Midbrain (tissue), 1 donor: Measurements from ENCODE around the gene MET.
"Not testable (repeated sequence)": the region's sequence is repeated elsewhere in the genome, so short reads cannot be mapped to it uniquely, and the experiment has no call there.

Source experiments
- DNase-seq: peaks from one replicate; lab custom pipeline; 2025; lab: John Stamatoyannopoulos, UW

Gene MET

GRCh38 chr7:116727432-116728009 is 55.5 kb downstream of the MET start:
- DNase-seq: no peak

GRCh38 chr7:116728413-116728812 is 56.4 kb downstream of the MET start:
- DNase-seq: no peak

- no peak for DNase-seq
These were observed 58.4 kb downstream of the MET start for GRCh38 chr7:116730097-116731022.

- DNase-seq: no peak
These were observed 59.0 kb downstream of the MET start for GRCh38 chr7:116731023-116731395.

DNA sequence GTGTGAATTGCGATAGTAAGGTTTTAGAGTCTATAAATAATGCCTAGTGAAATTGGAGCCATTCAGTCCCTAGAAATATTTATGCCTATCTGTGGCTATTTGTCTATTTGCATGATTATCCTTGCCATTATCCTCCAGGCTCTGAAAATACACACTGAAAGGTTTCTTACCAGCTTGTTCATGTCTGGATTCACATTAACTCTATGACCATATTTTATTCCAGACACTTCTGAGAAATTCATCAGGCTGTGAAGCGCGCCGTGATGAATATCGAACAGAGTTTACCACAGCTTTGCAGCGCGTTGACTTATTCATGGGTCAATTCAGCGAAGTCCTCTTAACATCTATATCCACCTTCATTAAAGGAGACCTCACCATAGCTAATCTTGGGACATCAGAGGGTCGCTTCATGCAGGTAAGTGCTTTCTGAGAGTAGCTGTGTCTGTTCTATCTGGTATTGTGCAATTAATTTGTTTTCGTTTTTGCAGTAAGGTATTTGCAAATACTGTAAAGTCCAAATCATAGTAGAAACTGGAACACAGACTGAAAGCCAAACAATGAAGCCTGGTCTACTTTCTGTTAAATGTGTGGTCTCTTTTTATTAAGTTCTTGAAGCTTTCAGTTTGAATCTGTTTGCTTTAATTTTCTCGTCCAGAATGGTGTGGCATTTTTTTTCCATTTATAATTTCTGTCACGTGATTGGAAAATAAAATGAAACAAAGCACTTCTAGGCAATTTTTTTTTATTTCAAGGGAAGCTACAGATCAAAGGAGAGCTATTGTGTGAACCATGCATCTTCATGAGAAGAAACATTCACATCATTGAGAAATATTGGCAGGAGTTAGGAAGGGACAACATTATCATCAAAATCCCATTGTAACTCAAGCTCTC is 59.7 kb downstream of the MET start:
- DNase-seq: no peak

DNA sequence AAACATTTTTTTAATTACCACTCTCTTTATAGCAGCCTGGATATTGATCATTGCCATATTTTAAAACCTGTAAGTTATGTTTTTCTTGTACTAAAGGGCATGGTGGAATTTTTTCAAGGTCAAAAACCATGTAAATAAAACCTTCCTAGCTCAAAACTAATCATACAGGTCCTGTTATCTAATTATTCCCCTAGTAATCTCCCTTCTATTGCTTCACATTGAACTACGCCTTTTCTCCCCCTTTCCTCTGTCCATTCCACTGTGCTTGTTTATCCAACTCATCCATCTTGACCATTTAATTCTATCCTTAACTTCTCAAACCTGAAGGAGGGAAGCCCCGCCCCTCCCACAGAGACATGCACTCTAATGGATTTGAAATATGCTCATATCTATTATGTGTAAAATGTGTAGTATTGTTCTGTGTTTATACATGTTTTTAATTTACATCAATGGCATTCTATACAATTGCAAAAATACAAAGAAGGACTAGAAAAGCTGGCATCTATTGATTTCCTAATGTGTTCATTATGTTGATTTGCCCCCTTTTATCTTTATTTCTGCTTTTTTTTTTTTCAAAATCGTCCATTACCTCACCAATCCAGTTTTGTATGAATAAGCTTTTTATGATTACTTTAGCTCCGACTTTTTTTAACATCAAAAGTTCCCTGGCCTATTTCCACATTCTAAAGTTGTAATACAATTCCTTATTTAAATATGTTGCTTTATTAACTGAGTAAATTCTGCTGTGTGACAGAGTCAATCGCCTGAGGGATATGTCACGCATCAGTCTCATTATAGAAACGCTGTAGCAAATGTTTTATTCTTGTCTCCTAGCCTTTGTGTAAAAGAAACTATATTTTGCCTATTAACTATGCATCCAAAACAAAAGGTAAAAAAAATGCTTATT is 61.0 kb downstream of the MET start:
- no peak for DNase-seq

- no peak for DNase-seq
These were observed 62.1 kb downstream of the MET start for GRCh38 chr7:116733924-116734580.

DNA sequence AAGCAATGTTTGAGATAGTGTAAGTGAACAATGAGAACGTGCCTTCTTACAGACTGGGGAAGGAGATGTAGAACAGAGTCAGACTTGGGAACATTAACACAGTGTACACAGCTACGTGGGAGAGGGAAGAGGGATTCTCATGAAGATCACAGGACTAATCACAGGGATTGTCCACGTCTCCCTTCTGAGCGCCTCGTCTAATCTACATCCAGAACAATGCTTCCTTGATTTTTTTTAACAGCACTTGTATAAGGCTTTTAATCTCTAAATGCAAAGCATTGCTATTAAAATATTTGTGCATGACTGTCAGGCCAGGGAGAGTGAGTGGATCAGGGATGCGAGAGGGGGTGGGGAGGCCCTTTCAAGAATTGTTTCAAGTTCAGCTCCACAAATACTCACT is 62.7 kb downstream of the MET start:
- DNase-seq: no peak

DNA sequence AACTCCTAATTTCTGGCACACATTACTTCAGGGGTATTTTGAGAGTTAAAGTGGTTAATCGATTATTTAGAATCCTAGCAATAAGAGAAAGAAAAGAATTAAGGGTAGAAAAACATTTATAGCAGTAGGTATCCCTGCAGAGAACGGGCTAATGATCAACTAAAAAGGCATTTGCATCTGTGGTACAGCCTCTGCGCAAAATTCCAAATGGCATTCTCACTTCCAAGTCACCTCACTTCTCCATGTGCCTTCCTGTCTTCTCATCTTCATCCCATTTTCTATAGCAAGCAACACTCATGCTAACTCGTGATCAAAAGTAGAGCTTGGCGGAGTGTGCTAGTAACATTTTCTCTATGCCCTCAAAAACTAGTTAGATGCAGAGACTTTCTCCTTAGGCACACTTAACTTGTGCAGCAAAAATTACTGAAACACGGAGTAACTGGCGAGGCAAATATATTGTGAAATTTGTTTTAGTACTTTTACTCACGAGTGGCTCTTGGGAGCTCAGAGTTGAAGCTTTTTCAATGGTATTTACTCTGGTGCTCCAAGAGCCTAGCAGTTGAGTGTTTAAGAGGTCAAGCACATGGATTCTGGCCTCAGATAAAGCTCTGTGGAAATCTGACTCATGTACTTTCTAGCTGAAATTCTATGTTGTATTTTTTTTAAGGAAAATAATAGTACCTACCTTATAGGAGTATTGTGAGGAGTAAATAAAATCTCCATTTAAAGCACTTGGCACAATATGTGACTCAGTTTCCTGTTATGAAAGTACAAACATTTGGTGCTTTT is 65.1 kb downstream of the MET start:
- DNase-seq: no peak

- no peak for DNase-seq
These were observed 66.4 kb downstream of the MET start for GRCh38 chr7:116738378-116738777.

DNA sequence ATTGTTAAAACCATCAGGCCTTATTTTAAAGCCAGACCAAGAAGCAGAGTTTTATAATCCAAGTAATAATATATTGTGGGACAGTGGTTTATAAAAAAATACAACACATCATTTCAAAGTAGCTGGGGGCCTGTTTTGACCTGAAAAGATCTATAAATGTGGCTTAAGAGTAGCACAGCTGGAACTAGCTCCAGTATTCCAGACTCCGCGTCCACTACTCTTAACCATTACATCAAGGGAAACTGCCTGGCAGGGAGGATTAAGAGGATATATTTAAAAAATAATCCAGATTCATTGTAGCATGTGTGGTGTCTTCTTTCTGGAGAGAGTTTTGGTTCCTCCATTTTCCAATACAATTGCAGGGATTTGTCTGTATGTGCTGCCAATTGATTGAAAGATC is 67.3 kb downstream of the MET start:
- DNase-seq: no peak

DNA sequence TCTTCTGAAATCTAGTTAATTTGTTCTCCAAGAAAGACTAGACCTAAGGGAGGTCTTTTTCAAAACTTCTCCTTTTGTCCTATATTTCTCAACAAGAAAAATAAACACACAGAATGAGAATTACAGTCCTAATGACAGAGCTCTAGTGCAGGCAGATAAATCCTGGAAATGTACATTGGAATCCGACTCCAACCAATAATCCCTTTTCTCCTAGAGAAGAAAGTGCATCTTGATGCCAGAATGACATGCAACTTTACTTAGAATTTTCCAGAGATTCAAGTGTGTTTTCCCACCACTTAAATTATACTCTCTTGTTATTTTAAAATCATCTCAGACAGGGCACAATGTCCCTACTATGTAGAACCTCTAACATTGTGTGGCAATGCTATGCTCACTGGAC is 68.2 kb downstream of the MET start:
- DNase-seq: no peak

DNA sequence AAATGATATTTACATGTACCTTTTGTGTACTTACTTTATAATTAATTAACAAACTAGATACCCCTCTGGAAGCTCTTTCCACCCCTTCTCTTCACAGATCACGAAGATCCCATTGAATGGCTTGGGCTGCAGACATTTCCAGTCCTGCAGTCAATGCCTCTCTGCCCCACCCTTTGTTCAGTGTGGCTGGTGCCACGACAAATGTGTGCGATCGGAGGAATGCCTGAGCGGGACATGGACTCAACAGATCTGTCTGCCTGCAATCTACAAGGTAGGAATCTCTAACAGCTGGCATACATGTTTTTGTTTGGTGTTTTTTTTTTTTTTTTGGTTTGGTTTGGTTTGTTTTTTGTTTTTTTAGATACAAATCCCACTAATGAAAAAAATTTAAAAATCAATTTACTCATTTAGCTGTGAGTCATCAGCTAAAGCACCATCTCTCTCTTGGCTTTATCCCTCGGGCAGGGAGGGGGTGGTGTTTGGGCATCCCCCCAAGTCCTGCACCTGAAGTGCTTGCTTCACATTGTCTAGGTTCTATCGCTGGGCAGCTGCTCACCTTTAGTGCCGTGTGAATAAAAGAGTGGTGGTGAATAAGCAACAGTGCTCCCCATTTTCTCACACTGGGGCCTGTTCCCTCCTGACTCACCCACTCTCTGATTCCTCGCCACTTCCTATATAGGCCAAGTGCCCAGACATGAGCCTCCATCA is 68.9 kb downstream of the MET start:
- DNase-seq: no peak

DNA sequence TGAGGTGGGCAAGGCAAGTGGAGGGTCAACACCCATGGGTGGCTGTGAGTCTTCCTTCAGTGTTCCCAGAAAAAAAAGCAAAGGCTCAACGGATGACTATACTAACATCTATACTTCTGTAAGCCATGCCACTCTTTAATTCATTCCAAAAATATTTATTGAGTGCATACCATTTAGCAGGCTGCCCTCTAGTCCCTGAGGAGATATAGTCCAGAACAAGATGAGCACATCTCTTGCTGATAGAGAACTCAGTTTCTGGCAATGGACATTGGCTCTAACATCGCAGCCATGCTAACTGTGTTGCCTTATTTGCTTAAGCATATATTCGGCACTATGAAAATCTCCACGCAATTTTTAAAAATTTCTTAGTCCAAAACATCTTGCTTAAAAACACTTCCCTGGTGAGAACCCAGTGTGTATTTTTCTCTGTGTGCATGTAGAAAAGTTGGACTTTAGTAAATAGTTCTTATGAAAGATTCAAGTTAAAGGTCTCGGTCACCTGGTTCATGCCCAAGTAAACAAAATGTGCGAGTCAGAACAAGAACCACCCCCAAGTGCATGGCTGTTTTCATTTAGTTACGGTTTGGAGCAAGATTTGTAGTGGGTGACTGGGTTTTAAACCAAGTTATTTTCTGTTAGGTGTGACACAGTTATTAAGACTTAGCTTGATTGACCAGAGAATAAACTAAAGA is 69.8 kb downstream of the MET start:
- no peak for DNase-seq

GRCh38 chr7:116742641-116743040 is 70.6 kb downstream of the MET start:
- DNase-seq: no peak

GRCh38 chr7:116743835-116744234 is 71.8 kb downstream of the MET start:
- DNase-seq: not testable (repeated sequence)

GRCh38 chr7:116746388-116746787 is 74.4 kb downstream of the MET start:
- not testable (repeated sequence) for DNase-seq

DNA sequence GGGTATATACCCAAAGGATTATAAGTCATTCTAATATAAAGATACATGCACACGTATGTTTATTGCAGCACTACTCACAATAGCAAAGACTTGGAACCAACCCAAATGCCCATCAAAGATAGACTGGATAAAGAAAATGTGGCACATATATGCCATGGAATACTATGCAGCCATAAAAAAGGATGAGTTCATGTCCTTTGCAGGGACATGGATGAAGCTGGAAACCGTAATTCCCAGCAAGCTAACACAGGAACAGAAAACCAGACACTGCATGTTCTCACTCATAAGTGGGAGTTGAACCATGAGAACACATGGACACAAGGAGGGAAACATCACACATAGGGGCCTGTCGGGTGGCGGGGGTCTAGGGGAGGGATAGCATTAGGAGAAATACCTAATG is 79.1 kb downstream of the MET start:
- DNase-seq: not testable (repeated sequence)
